WTC11 (cell line): ENCODE measurements around the gene DISP3. TPM values are rescaled to one million over a fixed set of nuclear protein-coding genes. Genes with fewer than 3 reads are reported as not detected.

Experiments
- CREB1 ChIP-seq: sonication (generic); formaldehyde crosslinking; IDR thresholded peaks from 2 replicates; pipeline ENCODE4 v1.8.0; 2023; ENCODE audit warnings: mild to moderate bottlenecking, missing genetic modification reagents
- NR3C1 ChIP-seq: sonication (generic); formaldehyde crosslinking; conservative IDR thresholded peaks from 2 replicates; pipeline ENCODE4 v1.8.1; 2023; ENCODE audit warnings: low read depth, mild to moderate bottlenecking, missing genetic modification reagents
- RELA ChIP-seq: sonication (generic); formaldehyde crosslinking; IDR thresholded peaks from 2 replicates; pipeline ENCODE4 v1.8.1; 2022; ENCODE audit warnings: missing genetic modification reagents, mild to moderate bottlenecking, borderline replicate concordance
- SP1 ChIP-seq: sonication (generic); formaldehyde crosslinking; conservative IDR thresholded peaks from 2 replicates; pipeline ENCODE4 v1.8.1; 2022; ENCODE audit warnings: missing genetic modification reagents
- ZNF121 ChIP-seq: sonication (generic); formaldehyde crosslinking; IDR thresholded peaks from 2 replicates; pipeline ENCODE4 v1.8.0; 2023; ENCODE audit warnings: missing genetic modification reagents
- ZNF396 ChIP-seq: fragments of 250-450 bp; sonication (Bioruptor Pico); IDR thresholded peaks from 2 replicates; pipeline ENCODE4 v1.8.0; 2021; ENCODE audit warnings: mild to moderate bottlenecking, moderate library complexity, borderline replicate concordance
- ZNF671 ChIP-seq: fragments of 250-450 bp; sonication (Bioruptor Pico); IDR thresholded peaks from 2 replicates; pipeline ENCODE4 v1.8.0; 2021; ENCODE audit warnings: mild to moderate bottlenecking
- total RNA-seq: library from RNA; stranded (reverse); gene quantifications from 3 replicates; pipeline ENCODE4 v1.2.3, GENCODE V29; 2021
- TF ChIP-seq, protein P1 (sequence below): fragments of 250-450 bp; sonication (Bioruptor Pico); conservative IDR thresholded peaks from 2 replicates; pipeline ENCODE4 v1.9.0; 2021; ENCODE audit warnings: mild to moderate bottlenecking
- TF ChIP-seq, protein P2 (sequence below): sonication (generic); formaldehyde crosslinking; IDR thresholded peaks from 2 replicates; pipeline ENCODE4 v1.8.1; 2023; ENCODE audit warnings: mild to moderate bottlenecking, missing genetic modification reagents, moderate library complexity
- TF ChIP-seq, protein P3 (sequence below): sonication (generic); formaldehyde crosslinking; IDR thresholded peaks from 2 replicates; pipeline ENCODE4 v1.8.1; 2023; ENCODE audit warnings: mild to moderate bottlenecking, missing genetic modification reagents
- TF ChIP-seq, protein P4 (sequence below): sonication (generic); formaldehyde crosslinking; IDR thresholded peaks from 2 replicates; pipeline ENCODE4 v1.8.0; 2023; ENCODE audit warnings: mild to moderate bottlenecking, missing genetic modification reagents
- TF ChIP-seq, protein P5 (sequence below): sonication (generic); formaldehyde crosslinking; IDR thresholded peaks from 2 replicates; pipeline ENCODE4 v1.8.0; 2022; ENCODE audit warnings: mild to moderate bottlenecking, missing genetic modification reagents
- TF ChIP-seq, protein P6 (sequence below): sonication (generic); formaldehyde crosslinking; conservative IDR thresholded peaks from 2 replicates; pipeline ENCODE4 v1.8.1; 2023; ENCODE audit warnings: mild to moderate bottlenecking, low read depth, missing genetic modification reagents, moderate library complexity
- TF ChIP-seq, protein P7 (sequence below): sonication (generic); formaldehyde crosslinking; IDR thresholded peaks from 2 replicates; pipeline ENCODE4 v1.8.1; 2022; ENCODE audit warnings: mild to moderate bottlenecking, moderate library complexity, missing genetic modification reagents
- TF ChIP-seq, protein P8 (sequence below): fragments of 200-600 bp; IDR thresholded peaks from 2 replicates; pipeline ENCODE4 v1.8.0; 2022; ENCODE audit warnings: antibody characterized with exemption
- TF ChIP-seq, protein P9 (sequence below): sonication (generic); formaldehyde crosslinking; IDR thresholded peaks from 2 replicates; pipeline ENCODE4 v1.8.1; 2022; ENCODE audit warnings: low read depth, mild to moderate bottlenecking, moderate library complexity, missing genetic modification reagents, borderline replicate concordance
- TF ChIP-seq, protein P10 (sequence below): sonication (generic); formaldehyde crosslinking; IDR thresholded peaks from 2 replicates; pipeline ENCODE4 v1.8.1; 2023; ENCODE audit warnings: mild to moderate bottlenecking, missing genetic modification reagents, borderline replicate concordance

The DISP3 gene
- total RNA-seq, 1 experiment from 2014 or later, result 6.0 TPM

DNA sequence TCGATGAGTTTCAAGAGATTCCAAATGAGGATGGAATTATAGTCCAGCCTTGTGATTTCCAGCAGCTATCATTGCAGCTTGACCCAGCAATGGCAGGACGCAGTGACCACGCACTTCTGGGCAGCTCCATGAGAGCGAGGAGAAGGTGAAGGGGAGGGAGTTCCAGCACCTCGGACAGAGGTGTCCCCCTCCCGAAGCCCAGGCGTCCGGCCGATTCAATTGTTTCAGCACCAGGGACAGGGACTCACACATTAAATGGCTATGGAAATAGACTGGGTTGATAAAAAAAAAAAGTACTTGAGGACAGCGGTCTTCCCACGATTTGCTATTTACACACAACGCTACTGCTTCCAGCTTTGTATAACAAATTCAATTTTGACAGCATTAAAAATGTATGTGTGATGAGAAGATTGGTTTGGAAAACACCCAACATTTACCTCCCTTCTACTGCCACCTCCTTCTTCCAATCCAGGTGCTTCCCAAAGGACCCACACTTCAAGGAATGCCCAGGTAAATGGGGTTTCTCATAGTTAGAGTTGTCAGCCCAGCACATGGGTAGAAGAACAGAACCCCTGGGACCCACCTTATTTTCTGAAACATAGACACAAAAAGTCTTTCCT lies 71.8 kb downstream of the DISP3 start (continued):
- TF ChIP-seq, protein P1, sequence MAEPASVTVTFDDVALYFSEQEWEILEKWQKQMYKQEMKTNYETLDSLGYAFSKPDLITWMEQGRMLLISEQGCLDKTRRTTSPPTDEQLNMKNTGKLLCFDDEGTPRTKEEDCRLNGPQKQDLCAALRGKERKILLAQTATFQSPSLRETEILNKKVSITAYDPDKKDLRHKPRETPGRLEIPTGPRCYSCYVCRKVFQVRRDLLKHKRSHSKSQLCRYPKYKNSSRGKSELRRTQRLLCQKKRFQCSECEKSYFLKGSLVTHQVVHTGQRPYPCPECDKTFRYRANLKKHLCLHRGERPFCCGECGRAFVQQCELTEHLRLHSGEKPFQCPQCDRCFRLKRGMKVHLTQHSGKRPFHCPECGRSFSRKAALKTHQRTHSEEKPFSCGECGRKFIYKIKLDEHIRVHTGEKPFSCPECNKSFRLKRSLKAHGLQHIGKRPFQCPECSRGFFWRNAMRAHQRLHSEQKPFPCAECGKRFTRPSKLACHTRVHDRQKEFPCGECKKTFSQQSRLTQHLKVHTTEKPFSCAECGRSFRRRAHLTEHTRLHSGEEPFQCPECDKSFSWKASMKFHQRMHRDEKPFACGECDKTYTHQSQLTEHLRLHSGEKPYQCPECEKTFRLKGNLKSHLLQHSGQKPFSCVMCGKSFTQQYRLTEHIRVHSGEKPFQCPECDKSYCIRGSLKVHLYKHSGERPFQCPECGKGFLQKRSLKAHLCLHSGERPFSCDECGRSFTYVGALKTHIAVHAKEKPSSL (CRISPR knock-in tag), result 0 out of 2 replicates have a peak, but pooled peaks have one; percentile 40
- peak; percentile 74; the same call in 1 of the 2 replicates for TF ChIP-seq ZNF121 (CRISPR knock-in tag)
- TF ChIP-seq, protein P2, sequence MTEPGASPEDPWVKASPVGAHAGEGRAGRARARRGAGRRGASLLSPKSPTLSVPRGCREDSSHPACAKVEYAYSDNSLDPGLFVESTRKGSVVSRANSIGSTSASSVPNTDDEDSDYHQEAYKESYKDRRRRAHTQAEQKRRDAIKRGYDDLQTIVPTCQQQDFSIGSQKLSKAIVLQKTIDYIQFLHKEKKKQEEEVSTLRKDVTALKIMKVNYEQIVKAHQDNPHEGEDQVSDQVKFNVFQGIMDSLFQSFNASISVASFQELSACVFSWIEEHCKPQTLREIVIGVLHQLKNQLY (CRISPR knock-in tag), result peak; percentile 93; the same call in 1 of the 2 replicates
- TF ChIP-seq, protein P3, sequence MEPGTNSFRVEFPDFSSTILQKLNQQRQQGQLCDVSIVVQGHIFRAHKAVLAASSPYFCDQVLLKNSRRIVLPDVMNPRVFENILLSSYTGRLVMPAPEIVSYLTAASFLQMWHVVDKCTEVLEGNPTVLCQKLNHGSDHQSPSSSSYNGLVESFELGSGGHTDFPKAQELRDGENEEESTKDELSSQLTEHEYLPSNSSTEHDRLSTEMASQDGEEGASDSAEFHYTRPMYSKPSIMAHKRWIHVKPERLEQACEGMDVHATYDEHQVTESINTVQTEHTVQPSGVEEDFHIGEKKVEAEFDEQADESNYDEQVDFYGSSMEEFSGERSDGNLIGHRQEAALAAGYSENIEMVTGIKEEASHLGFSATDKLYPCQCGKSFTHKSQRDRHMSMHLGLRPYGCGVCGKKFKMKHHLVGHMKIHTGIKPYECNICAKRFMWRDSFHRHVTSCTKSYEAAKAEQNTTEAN, result peak; percentile 97; the same call in 1 of the 2 replicates
- TF ChIP-seq, protein P4, sequence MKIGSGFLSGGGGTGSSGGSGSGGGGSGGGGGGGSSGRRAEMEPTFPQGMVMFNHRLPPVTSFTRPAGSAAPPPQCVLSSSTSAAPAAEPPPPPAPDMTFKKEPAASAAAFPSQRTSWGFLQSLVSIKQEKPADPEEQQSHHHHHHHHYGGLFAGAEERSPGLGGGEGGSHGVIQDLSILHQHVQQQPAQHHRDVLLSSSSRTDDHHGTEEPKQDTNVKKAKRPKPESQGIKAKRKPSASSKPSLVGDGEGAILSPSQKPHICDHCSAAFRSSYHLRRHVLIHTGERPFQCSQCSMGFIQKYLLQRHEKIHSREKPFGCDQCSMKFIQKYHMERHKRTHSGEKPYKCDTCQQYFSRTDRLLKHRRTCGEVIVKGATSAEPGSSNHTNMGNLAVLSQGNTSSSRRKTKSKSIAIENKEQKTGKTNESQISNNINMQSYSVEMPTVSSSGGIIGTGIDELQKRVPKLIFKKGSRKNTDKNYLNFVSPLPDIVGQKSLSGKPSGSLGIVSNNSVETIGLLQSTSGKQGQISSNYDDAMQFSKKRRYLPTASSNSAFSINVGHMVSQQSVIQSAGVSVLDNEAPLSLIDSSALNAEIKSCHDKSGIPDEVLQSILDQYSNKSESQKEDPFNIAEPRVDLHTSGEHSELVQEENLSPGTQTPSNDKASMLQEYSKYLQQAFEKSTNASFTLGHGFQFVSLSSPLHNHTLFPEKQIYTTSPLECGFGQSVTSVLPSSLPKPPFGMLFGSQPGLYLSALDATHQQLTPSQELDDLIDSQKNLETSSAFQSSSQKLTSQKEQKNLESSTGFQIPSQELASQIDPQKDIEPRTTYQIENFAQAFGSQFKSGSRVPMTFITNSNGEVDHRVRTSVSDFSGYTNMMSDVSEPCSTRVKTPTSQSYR (CRISPR knock-in tag), result peak; percentile 97
- TF ChIP-seq ZNF396, result no peak; the same call in 1 of the 2 replicates
- TF ChIP-seq RELA (CRISPR knock-in tag), result peak; percentile 97; the same call in 1 of the 2 replicates
- TF ChIP-seq, protein P5, sequence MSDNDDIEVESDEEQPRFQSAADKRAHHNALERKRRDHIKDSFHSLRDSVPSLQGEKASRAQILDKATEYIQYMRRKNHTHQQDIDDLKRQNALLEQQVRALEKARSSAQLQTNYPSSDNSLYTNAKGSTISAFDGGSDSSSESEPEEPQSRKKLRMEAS (CRISPR knock-in tag), result peak; percentile 89
- TF ChIP-seq CREB1 (CRISPR knock-in tag), result peak; percentile 96
- TF ChIP-seq, protein P6, sequence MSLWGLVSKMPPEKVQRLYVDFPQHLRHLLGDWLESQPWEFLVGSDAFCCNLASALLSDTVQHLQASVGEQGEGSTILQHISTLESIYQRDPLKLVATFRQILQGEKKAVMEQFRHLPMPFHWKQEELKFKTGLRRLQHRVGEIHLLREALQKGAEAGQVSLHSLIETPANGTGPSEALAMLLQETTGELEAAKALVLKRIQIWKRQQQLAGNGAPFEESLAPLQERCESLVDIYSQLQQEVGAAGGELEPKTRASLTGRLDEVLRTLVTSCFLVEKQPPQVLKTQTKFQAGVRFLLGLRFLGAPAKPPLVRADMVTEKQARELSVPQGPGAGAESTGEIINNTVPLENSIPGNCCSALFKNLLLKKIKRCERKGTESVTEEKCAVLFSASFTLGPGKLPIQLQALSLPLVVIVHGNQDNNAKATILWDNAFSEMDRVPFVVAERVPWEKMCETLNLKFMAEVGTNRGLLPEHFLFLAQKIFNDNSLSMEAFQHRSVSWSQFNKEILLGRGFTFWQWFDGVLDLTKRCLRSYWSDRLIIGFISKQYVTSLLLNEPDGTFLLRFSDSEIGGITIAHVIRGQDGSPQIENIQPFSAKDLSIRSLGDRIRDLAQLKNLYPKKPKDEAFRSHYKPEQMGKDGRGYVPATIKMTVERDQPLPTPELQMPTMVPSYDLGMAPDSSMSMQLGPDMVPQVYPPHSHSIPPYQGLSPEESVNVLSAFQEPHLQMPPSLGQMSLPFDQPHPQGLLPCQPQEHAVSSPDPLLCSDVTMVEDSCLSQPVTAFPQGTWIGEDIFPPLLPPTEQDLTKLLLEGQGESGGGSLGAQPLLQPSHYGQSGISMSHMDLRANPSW, result no peak
- peak; percentile 84 for TF ChIP-seq SP1 (CRISPR knock-in tag)
- TF ChIP-seq, protein P7, sequence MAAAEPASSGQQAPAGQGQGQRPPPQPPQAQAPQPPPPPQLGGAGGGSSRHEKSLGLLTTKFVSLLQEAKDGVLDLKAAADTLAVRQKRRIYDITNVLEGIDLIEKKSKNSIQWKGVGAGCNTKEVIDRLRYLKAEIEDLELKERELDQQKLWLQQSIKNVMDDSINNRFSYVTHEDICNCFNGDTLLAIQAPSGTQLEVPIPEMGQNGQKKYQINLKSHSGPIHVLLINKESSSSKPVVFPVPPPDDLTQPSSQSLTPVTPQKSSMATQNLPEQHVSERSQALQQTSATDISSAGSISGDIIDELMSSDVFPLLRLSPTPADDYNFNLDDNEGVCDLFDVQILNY (CRISPR knock-in tag), result peak; percentile 79; the same call in 1 of the 2 replicates
- TF ChIP-seq ZNF671, result no peak
- TF ChIP-seq, protein P8, sequence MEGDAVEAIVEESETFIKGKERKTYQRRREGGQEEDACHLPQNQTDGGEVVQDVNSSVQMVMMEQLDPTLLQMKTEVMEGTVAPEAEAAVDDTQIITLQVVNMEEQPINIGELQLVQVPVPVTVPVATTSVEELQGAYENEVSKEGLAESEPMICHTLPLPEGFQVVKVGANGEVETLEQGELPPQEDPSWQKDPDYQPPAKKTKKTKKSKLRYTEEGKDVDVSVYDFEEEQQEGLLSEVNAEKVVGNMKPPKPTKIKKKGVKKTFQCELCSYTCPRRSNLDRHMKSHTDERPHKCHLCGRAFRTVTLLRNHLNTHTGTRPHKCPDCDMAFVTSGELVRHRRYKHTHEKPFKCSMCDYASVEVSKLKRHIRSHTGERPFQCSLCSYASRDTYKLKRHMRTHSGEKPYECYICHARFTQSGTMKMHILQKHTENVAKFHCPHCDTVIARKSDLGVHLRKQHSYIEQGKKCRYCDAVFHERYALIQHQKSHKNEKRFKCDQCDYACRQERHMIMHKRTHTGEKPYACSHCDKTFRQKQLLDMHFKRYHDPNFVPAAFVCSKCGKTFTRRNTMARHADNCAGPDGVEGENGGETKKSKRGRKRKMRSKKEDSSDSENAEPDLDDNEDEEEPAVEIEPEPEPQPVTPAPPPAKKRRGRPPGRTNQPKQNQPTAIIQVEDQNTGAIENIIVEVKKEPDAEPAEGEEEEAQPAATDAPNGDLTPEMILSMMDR, result no peak
- TF ChIP-seq, protein P9, sequence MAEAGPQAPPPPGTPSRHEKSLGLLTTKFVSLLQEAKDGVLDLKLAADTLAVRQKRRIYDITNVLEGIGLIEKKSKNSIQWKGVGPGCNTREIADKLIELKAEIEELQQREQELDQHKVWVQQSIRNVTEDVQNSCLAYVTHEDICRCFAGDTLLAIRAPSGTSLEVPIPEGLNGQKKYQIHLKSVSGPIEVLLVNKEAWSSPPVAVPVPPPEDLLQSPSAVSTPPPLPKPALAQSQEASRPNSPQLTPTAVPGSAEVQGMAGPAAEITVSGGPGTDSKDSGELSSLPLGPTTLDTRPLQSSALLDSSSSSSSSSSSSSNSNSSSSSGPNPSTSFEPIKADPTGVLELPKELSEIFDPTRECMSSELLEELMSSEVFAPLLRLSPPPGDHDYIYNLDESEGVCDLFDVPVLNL (CRISPR knock-in tag), result peak; percentile 91
- TF ChIP-seq NR3C1 (CRISPR knock-in tag), result 0 out of 2 replicates have a peak, but pooled peaks have one; percentile 79
- TF ChIP-seq, protein P10, sequence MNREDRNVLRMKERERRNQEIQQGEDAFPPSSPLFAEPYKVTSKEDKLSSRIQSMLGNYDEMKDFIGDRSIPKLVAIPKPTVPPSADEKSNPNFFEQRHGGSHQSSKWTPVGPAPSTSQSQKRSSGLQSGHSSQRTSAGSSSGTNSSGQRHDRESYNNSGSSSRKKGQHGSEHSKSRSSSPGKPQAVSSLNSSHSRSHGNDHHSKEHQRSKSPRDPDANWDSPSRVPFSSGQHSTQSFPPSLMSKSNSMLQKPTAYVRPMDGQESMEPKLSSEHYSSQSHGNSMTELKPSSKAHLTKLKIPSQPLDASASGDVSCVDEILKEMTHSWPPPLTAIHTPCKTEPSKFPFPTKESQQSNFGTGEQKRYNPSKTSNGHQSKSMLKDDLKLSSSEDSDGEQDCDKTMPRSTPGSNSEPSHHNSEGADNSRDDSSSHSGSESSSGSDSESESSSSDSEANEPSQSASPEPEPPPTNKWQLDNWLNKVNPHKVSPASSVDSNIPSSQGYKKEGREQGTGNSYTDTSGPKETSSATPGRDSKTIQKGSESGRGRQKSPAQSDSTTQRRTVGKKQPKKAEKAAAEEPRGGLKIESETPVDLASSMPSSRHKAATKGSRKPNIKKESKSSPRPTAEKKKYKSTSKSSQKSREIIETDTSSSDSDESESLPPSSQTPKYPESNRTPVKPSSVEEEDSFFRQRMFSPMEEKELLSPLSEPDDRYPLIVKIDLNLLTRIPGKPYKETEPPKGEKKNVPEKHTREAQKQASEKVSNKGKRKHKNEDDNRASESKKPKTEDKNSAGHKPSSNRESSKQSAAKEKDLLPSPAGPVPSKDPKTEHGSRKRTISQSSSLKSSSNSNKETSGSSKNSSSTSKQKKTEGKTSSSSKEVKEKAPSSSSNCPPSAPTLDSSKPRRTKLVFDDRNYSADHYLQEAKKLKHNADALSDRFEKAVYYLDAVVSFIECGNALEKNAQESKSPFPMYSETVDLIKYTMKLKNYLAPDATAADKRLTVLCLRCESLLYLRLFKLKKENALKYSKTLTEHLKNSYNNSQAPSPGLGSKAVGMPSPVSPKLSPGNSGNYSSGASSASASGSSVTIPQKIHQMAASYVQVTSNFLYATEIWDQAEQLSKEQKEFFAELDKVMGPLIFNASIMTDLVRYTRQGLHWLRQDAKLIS (CRISPR knock-in tag), result peak; percentile 85; the same call in 1 of the 2 replicates
